Medulla oblongata (tissue), 1 donor: ENCODE measurements around the gene MAP3K6.

ENCODE experiments used
- DNase-seq: peaks from one replicate; pipeline ENCODE4 v3.0.0-alpha.2; 2015; ENCODE audit errors: extremely low spot score

MAP3K6 gene

DNA sequence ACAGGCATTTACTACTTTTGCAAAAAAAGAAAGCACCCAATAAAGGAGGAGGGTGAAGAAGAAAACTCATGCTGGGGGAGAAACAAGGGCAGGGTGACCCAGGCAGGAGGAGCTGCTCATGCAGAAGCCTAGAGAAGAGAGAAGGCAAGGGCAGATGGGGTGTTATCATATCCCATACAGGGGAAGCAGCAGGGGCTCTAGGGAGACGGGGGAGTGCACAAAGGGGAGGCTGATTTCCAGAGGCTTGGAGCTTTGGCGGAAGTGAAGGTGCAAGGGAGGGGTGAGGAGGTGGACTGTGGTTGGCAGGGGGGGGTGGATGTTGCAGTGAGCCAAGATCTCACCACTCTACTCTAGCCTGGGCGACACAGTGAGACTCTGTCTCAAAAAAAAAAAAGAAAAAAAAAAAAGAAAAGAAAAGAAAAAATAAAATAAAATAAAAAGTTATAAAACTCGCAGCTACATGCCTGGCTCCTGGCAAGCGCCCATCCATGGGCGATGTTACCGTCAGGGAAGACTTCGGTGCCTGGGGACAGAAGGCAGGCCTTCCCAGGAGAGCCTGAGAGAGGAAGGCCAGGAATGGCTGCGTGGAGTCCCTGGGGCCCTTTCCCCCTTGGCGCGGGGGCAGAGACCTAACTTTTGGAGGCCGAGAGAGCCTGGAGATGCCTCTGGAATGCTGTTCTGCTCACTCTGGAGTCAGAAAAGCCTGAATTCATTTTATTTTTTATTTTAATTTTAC is 11.2 kb upstream of the MAP3K6 start:
- DNase-seq, result no peak

DNA sequence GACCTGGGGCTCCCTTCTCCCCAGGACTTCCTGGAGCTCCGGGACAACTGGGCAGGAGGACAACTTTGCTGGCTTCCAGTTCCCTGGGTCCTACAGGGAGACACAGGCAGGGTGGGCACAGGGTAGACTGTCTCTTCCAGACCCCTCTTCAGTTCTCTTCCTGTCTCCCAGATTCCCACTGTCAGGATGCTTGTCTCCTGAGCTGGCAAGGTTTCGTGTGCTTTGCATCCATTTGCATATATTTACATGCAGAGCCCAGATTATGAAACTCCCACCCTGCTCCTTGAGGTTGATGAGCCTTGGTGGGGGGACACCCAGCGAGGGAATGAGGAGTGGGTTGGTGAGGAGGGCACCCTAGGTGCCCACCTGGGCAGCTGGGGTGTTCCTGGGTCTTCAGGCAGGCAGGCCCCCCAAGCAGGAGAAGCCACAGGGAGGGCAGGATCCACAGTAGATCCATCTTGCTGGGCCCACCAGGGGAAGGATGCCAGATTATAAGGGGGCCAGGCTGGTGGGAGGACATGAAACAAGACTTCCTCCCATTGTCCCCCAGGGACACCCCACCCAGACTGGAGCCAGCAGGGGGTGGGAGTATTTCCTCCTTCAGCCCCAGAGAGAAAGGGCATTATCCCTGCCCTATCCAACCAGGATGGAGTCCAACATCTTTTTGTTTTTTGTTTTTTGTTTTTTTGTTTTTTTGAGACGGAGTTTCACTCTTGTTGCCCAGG is 7.8 kb upstream of the MAP3K6 start, which contains the start of gene FCN3:
Gene FCN3 (minus strand): TSS at position 463 of the 725 bp plus-strand sequence. CDS start 6 bp downstream, at position 457.
- no peak for DNase-seq

DNA sequence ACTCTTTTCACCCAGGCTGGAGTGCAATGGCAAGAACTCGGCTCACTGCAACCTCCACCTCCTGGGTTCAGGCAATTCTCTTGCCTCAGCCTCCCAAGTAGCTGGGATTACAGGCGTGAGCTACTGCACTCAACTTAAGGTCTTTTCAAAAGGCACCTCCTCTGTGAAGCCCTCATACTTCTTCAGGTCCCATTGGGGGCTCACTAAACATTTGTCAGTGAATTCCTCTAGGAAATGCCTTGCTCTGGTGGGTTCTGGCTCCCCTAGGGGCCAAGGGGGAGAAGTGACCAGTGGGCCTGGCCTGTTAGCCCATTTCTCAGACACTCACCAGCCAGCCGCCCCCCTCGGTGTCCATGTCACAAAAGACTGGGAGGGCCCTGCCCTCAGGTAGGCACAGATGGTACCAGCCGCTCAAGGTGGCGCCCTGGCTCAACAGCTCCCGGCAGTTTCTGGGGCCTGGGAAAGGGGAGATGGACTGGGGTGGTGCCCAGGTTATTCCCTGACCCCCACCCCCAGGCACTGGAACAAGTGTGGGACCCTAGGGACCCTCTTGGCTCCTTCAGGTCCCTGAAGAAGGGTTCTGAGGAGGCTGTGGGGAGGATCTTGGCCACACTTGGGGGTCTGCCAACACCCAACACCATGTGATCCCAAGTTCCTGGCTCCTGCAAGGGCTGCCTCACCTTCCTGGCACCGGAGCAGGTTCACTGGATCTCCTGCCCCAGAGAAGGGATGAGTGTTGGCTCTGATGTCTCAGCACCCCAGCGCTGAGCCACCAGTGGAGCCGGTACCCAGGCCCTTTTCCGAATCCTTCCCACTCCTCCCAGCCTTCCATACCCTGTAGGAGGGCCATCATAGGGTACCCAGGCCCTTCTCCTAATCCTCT is 6.3 kb upstream of the MAP3K6 start:
- DNase-seq, result no peak

DNA sequence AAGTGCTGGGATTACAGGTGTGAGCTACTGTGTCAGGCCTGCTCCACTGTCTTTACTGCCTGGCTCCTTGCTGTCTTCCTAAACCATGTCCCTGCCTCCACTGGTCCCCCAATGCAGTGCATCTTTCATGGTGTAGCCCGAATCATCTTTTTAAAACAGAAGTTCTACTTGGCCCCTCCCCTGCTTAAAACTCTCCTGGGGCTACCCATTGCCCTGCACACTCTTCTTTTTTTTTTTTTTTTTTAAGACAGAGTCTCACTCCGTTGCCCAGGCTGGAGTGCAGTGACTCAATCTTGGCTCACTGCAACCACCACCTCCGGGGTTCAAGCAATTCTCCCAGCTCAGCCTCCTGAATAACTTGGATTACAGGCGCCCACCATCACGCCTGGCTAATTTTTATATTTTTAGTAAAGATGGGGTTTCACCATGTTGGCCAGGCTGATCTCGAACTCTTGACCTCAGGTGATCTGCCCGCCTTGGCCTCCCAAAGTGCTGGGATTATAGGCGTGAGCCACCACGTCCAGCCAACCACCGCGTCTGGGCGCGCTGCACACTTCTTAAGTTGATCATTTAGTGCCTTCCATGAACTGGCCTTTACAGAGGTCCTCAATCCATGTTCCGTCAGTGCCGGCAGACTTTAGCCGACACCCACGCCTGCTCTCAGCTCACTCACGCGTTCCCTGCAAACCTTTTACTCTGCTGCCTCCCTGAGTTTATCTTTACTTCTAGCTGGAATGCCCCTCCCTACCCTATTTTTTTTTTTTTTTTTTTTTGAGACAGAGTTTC is 5.5 kb upstream of the MAP3K6 start:
- no peak for DNase-seq

DNA sequence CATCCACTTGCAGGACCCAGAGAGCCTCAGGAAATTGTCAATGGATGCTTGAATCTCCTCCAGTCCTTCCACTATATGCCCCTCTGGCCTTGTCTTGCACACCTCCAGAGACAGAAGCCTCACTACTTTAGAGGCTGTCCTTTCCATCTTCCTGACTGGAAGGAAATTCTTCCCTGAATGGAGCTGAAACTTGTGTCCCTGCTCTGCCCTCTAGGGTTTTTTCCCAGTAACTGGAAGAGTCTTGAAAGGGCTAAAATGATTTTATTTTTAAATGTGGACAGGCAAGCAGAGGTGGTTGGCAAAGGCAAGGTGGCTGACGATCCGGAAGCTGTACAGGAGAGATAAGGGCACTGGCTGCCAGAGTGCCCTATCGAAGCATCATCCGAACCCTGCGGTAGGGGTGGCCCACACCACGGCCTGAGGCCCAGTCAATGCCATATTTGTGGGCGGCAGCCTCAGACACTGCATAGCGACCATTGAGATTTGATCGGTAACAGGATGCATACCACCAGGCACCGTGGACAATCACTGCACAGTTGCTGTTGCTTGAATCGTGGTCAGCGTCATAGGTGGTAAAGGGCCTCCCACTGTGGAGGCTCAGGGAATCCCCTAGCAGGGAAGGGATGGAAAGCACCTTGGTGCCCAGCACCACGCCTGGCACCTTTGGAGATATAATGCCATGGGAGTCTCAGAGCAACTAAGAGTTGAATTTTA is 2.3 kb upstream of the MAP3K6 start:
- DNase-seq, result no peak

DNA sequence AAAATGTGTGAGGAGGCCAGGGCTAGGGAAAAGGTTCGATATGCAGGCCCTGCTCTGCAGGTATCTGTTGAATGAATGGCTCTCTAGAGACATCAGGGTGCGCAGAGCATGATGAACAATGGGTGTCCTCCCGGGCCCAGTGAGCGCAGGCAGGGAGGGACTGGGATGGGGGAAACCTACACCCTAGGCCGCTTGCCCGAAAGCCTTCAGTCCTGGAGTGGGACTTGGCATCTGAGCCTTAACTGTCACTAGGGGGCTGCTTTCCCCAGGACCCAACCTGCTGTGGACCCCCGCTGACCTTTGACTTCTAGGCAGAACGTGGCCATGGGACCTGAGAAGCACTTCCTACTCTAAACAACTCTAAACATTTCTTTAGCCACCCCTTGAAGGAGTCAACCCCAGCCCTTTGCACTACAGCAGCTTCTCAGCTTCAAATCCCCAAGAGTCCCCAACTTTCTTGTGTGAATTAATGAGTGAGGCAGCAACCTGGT is 444 bp upstream of the MAP3K6 start:
- DNase-seq, result no peak

DNA sequence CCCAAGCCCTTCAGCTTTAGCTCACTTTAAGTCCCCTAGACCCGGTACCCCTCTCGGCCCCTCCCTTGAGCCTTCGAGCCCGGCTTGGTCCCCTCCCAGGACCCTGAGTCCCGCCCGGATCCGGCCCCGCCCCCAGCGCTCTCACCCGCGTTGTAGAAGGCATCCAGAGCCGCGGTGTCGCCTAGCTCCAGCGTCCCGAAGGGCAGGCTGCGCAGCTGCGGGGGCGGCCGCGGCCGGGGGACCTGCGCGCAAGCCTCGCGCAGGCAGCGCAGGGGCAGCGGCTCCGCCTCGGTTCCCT is 699 bp downstream of the MAP3K6 start:
- DNase-seq, result peak; percentile 41

DNA sequence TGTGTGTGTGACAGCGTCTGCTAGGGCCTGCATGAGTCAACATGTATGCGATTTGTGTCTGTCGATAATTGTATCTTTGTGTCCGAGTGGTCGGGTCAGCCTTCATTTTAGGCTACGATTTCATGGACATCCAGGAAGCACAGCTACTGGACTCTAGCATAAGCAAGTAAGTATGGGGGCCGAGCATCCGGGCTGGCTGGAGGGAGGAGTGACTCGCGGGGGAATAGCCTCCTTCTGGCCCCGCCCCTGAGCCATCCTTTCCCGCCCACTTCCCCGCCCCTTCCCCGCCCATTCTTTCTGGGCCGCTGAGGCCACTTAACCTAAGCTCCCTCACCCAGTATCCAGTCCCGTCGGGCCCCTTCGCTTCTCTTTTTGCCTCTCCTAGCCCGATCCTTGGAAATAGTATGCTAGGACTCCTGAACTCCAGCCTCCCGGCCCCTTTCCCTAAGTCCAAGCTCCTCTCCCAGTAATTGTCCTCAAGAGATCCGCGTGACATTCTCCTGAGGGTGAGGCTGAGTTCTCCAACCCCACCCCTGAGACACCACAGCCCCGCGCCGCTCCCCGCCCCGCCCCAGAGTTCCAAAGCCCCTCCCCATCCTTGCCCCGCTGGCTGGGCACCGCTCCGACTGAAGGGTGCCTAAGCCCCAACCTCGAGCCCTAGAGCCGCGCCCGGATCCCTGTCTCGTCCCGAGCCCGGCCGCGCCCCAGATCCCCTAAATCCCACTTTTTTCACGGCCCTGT is 1.2 kb downstream of the MAP3K6 start:
- peak; percentile 84 for DNase-seq

DNA sequence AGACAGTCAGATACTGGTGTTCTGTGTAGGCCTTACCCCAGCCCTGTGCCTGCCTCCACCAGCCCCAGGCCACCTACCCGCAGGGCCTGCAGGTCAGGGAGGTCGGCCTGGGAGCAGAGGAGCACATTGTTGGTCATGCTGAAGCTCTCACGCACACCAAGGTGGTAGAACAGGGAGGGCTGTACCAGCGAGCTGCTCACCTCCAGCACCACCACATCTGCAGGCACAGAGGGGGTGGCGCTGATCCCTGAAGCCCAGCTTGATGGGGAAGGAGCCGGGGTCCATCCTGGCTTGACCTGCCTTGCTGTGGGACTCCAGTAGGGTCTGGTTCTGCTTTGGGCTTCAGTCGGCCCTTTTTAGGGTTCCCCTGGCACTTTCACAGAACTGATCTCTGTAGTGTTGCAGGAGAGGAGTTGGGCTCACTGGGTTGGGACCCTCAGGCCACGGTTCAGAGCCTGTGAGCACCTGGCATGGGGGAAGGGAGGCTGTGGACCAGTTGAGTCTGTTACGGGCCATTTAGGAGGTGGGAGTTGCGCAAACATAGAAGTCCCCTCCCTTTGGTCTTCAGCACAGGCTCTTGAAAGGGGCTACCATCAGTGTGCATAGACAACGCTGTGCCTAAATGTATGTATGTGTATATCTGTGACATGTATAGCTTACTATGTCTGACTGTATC is 1.9 kb downstream of the MAP3K6 start:
- DNase-seq, result no peak

DNA sequence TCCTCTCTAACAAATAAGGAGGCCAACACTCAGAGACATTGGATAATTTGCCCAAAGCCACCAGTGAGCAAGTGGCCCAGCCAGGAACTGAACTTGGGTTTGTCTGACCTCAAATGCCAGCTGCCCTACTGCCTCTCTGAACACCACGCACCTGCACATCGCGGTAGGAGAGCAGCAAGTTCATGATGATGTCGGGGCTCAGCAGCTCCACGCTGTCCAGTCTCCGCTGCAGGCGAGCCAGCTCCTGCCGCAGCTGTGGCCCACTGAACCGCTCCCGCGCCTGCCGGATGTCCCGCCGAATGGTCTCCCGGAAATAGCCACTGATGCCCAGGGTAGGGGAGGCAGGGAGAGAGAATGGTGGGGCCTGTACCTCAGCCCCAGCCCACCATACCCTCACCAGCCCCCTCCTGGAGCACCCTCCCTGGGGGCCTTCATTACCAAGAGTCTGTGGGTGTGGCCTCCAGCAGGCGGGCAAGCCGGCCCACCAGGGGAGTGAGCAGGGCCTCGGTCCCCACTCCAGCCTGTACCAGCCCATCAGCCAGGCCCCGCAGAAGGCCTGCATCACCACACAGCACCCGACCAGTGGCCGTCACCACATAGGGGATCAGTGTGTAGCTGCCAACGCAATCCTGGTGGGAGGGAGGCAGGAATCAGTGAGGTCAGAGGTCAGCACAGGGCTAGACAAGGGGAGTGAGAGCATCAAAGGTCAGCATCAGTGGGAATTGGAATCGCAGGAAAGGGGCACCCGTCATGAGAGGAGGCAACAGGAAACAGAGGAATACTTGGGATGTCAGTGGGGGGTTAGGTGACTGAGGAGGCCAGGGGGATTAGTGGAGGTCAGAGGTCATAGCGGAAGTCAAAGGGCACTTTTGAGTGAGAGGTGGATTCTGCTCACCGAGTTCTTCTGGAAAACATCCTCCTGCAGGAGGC is 2.7 kb downstream of the MAP3K6 start:
- DNase-seq, result no peak

DNA sequence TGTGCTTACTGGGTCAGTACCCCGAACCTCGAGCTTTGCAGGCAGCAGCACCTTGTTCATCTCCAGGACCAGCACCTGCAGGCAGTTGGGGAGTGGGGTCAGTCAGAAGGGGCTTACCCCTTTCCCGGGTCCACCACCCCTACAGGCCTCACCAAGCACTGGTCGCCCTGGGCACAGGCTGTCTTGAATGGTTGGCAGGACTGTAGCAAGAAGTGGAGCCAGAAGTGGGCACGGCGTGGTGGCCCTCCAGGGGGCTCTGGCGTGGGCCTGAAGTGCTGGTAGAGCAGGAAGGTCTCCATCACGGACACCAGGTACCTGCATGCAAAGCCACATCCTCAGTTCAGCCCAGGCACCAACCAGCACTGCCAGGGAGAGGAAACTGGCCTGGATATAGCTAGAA is 5.2 kb downstream of the MAP3K6 start:
- no peak for DNase-seq

DNA sequence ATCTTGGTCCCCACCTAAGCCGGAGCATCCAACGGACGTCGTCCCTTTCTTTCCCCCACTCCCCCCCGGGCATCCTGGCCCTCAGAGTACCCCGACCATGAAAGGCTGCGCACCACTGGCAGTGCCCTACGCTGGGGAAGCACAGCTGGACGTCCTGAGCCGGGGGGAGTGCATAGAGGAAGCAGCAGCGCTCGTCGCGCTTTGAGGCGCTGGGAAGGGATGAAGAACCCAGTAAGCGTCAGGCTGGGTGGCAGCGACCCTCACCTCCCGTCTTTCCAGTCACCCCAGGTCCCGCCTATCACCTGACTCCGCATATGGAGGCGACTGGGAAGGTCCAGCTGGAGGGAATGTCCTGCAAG is 5.7 kb downstream of the MAP3K6 start:
- DNase-seq, result no peak

DNA sequence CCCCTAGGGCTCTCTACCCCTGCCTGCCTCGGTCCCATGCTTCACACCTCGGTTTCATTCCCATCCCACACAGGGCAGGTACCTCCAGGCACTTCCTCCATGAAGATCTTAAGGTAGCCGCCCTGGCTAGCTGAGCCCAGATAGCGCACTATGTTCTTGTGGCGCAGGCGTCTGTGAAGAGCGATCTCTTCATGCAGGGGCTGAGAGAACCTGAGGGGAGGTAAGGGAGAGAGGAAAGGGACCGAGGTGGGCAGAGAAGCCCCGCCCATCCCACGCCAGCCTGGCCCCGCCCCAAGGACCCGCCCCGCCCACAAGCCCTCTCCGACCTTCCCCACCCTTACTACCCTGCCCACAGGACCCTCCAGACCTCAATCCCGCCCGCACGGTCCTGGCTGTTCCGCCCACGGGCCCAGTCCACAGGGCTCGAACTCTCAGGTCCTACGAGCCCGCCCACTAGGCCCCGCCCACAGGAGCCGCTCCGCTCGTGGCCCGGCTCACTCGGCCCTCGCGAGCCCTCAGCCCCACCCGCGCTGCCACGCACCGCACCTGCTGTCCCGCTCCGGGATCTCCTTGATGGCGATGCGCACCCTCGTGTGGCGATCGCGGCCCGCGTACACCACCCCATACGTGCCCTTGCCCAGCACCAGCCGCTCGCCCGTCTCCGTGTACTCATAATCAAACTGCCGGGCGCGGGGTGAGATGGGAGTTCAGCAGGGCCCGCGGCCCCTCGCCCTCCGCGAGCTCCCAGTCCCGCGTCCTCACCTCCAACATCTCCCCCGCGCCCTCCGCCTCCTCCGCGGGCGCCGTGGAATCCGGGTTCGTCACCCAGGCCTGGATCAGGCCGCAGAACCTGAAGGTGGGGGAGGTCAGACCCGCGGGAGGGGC is 6.4 kb downstream of the MAP3K6 start:
- no peak for DNase-seq

DNA sequence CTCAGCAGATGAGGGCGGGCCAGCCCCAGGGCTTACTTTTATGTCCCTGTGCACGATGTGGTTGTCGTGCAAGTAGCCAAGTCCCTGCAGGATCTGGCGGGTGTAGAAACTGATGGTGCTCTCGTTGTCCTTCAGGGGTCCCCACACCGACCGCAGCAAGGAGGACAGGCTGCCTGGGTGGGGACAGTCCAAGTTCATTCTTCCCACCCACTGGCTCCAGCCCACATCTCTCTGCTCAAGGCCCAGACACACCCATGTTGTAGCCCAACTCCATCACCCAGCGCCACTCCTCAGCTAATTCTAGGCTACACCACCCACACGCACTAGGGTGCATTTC is 7.0 kb downstream of the MAP3K6 start:
- DNase-seq, result no peak

DNA sequence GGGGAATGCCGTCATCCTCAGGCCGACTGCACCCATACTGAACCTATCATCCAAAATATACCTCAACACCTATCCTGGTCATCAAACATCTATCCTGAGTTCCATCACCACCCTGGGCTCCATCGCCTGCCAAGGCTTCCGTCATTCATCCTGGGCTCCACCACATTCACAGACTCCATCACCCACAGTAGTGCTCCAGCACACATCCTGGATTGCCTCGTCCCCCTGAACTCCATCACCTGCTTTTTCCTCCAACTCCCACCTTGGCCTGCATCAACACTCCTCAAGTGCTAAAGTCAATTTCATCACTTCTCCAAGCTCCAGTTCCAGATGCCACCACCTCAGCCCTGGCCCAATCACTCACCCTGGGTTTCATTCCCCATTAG is 7.8 kb downstream of the MAP3K6 start:
- DNase-seq, result no peak

DNA sequence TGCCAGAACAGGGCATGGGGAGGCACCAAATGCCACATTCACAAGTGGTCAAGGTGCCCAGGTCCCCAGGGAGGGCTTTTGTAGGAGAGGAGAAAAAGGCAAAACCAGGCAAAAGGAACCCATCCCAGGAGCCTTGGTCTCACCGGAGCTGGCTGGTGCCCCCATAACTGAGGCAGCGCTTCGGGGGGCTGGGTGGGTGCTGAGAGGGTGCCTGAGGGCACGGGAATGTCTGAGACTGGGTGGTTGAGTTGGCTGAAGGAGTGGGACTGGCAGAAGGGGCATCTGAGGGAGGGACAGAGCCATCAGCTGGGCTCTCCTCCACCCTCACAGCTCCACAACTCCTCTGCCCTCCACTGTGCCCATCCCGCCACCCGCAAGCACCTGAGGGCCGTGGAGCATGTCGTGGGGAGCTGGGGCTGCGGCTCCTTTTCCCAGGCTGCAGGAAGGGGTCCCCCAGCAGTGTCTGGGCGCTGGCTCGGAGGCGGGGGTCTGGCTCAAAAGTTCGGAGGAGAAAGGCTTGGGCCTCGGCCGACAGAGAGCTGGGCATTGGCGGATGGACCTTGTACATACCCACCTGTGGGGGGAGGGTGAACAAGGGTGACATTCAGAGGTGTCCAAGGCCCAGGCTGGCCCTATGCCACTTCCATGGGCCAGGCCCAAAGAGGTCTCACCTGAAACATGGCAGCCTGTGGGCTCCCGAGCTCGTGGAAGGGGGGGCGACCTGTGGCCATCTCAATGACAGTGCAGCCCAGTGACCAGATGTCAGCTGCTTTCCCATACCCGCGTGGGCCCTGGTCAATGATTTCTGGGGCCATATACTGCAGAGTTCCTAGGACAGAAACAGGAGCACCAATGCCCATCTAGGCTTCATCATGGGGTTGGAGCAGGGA is 8.5 kb downstream of the MAP3K6 start:
- DNase-seq, result no peak
